A549 (cell line): ENCODE measurements around the gene AHI1.

ENCODE experiments used
- CBX2 ChIP-seq: fragments of 200-600 bp; sonication (generic); IDR thresholded peaks from 2 replicates; pipeline ENCODE4 v1.6.1; 2016; ENCODE audit warnings: low read depth, mild to moderate bottlenecking, borderline replicate concordance
- CTCF ChIP-seq: fragments of >200 bp; sonication (Bioruptor Twin); formaldehyde crosslinking; IDR thresholded peaks from 3 replicates; pipeline ENCODE4 v1.5.1; 2016
- EHF ChIP-seq: fragments of 250-450 bp; sonication (Bioruptor Pico); IDR thresholded peaks from 2 replicates; pipeline ENCODE4 v1.5.0; 2020; ENCODE audit warnings: mild to moderate bottlenecking
- EP300 ChIP-seq, 2 experiments: fragments of >200 bp; sonication (Bioruptor Twin); formaldehyde crosslinking; IDR thresholded peaks; 2 replicates in 1 of 2; 3 replicates in 1 of 2; pipeline ENCODE4 v1.6.1; 2016 to 2017
- HDAC2 ChIP-seq: fragments of 200-600 bp; sonication (generic); IDR thresholded peaks from 2 replicates; pipeline ENCODE4 v1.6.1; 2016
- MYC ChIP-seq: IDR thresholded peaks from 2 replicates; pipeline ENCODE4 v1.6.1; 2012; ENCODE audit warnings: mild to moderate bottlenecking, inconsistent platforms, low read length, improper control_type of control experiment, borderline replicate concordance
- POLR2A ChIP-seq: IDR thresholded peaks from 2 replicates; pipeline ENCODE4 v1.6.1; 2012; ENCODE audit warnings: mild to moderate bottlenecking, low read length
- RAD21 ChIP-seq, 2 experiments: fragments of >200 bp in 1 of 2; sonication (Bioruptor Twin) in 1 of 2; formaldehyde crosslinking in 1 of 2; IDR thresholded peaks in 1 of 2; conservative IDR thresholded peaks in 1 of 2; 2 replicates in 1 of 2; 3 replicates in 1 of 2; pipeline ENCODE4 v1.6.1; 2012 to 2018; ENCODE audit warnings: inconsistent platforms in 1 of 2
- SREBF2 ChIP-seq: fragments of 450-650 bp; IDR thresholded peaks from 2 replicates; pipeline ENCODE4 v1.6.1; 2014; ENCODE audit warnings: mild to moderate bottlenecking, moderate library complexity

- TF ChIP-seq RAD21 (conservative IDR thresholded peaks at IDR 0.05 in 1 of 2, IDR thresholded peaks at IDR 0.05 in 1 of 2): no peak
- no peak for TF ChIP-seq MYC
- no peak for TF ChIP-seq CTCF
- TF ChIP-seq CBX2: no peak
- no peak for TF ChIP-seq SREBF2
- no peak for TF ChIP-seq EP300 (IDR thresholded peaks at IDR 0.05)
- TF ChIP-seq EHF (CRISPR knock-in tag): no peak
- no peak for TF ChIP-seq POLR2A
- TF ChIP-seq HDAC2: no peak
These were observed 58.0 kb downstream of the AHI1 start for GRCh38 chr6:135439549-135439948.
